Lower leg skin (tissue), 3 donors: ENCODE results near the gene PARS2.

Experiments
- POLR2A ChIP-seq, 2 donors: fragments of 450-650 bp; IDR thresholded peaks; one replicate each; pipeline ENCODE4 v1.6.1; 2016 to 2017; ENCODE audit warnings: antibody characterized with exemption in 2 of 2, mild to moderate bottlenecking in 1 of 2, moderate library complexity in 1 of 2
- TF ChIP-seq, protein P1 (sequence below), 3 donors: fragments of 450-650 bp; IDR thresholded peaks; one replicate each; pipeline ENCODE4 v1.5.1; 2016; ENCODE audit warnings: antibody characterized with exemption in 3 of 3, mild to moderate bottlenecking in 3 of 3, moderate library complexity in 2 of 3

DNA sequence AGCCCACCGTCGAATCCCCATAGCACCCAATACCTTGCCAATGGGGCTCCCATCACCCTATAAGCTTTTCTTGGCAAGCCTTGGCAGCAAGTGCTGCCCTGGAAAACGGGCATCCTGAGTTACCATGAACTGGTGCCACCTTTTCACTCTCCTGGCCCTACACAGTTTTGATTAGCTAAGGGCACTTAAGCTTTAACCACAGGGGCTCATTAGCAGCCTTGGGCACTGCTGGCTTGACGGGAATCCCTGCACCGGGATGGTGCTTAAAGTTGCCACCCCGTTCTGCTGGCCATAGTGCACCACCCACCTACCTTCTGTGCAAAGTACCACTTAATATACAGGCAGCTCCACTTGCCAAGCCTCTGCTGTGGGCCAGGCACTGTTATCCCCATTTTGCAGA is 13.7 kb downstream of the PARS2 start:
- TF ChIP-seq, protein P1, sequence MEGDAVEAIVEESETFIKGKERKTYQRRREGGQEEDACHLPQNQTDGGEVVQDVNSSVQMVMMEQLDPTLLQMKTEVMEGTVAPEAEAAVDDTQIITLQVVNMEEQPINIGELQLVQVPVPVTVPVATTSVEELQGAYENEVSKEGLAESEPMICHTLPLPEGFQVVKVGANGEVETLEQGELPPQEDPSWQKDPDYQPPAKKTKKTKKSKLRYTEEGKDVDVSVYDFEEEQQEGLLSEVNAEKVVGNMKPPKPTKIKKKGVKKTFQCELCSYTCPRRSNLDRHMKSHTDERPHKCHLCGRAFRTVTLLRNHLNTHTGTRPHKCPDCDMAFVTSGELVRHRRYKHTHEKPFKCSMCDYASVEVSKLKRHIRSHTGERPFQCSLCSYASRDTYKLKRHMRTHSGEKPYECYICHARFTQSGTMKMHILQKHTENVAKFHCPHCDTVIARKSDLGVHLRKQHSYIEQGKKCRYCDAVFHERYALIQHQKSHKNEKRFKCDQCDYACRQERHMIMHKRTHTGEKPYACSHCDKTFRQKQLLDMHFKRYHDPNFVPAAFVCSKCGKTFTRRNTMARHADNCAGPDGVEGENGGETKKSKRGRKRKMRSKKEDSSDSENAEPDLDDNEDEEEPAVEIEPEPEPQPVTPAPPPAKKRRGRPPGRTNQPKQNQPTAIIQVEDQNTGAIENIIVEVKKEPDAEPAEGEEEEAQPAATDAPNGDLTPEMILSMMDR (IDR thresholded peaks at IDR 0.05), result no peak
- TF ChIP-seq POLR2A (IDR thresholded peaks at IDR 0.05), result no peak
